Lower leg skin (tissue), 3 donors: ENCODE data around the gene USP51.
"Not testable (repeated sequence)": the region's sequence is repeated elsewhere in the genome, so short reads cannot be mapped to it uniquely, and the experiment has no call there.

Source experiments
- CTCF ChIP-seq, 3 donors: fragments of 450-650 bp; IDR thresholded peaks; one replicate each; pipeline ENCODE4 v1.5.1; 2016; ENCODE audit warnings: antibody characterized with exemption in 3 of 3, mild to moderate bottlenecking in 3 of 3, moderate library complexity in 2 of 3
- POLR2A ChIP-seq, 2 donors: fragments of 450-650 bp; IDR thresholded peaks; one replicate each; pipeline ENCODE4 v1.6.1; 2016 to 2017; ENCODE audit warnings: antibody characterized with exemption in 2 of 2, mild to moderate bottlenecking in 1 of 2, moderate library complexity in 1 of 2

GRCh38 chrX:55459926-55460325 is 29.7 kb downstream of the USP51 start:
- TF ChIP-seq POLR2A, CTCF (IDR thresholded peaks at IDR 0.05): not testable (repeated sequence)
